Breast epithelium (tissue), 3 donors: ENCODE data around the gene CHRM5.

ENCODE experiments used
- CTCF ChIP-seq, 3 donors: fragments of 450-650 bp; IDR thresholded peaks; one replicate each; pipeline ENCODE4 v1.5.1; 2016 to 2017; ENCODE audit warnings: antibody characterized with exemption in 3 of 3, mild to moderate bottlenecking in 3 of 3, moderate library complexity in 3 of 3
- POLR2A ChIP-seq: fragments of 450-650 bp; IDR thresholded peaks from one replicate; pipeline ENCODE4 v1.6.1; 2016; ENCODE audit warnings: antibody characterized with exemption, mild to moderate bottlenecking, moderate library complexity
- POLR2AphosphoS5 ChIP-seq, 3 donors: sonication (generic); formaldehyde crosslinking; IDR thresholded peaks; one replicate each; pipeline ENCODE4 v1.6.1; 2017; ENCODE audit warnings: antibody characterized with exemption in 3 of 3

- no peak for TF ChIP-seq POLR2A
- TF ChIP-seq CTCF (IDR thresholded peaks at IDR 0.05) = no peak
- no peak for TF ChIP-seq POLR2AphosphoS5 (IDR thresholded peaks at IDR 0.05)
Measured at GRCh38 chr15:34114215-34114614, 145.9 kb downstream of the CHRM5 start.
